GM18868 (cell line): ENCODE measurements around the gene RELCH.

Experiments
- ATAC-seq: cut with Tn5 transposase; IDR thresholded peaks from one replicate; pipeline ENCODE4 v1.9.1; 2021; ENCODE audit warnings: mild to moderate bottlenecking, moderate library complexity; ENCODE audit not compliant: unreplicated experiment

RELCH gene

GRCh38 chr18:62248313-62248712, 61.3 kb downstream of the RELCH start:
- ATAC-seq = no peak

GRCh38 chr18:62249478-62250097, 62.5 kb downstream of the RELCH start:
- no peak for ATAC-seq

GRCh38 chr18:62250475-62250874, 63.4 kb downstream of the RELCH start:
- ATAC-seq = no peak

GRCh38 chr18:62258093-62258492, 71.0 kb downstream of the RELCH start:
- ATAC-seq = no peak

- no peak for ATAC-seq
Observed at GRCh38 chr18:62258616-62259015, 71.6 kb downstream of the RELCH start.

GRCh38 chr18:62262061-62262460, 75.0 kb downstream of the RELCH start:
- ATAC-seq = no peak

- ATAC-seq = no peak
Observed at GRCh38 chr18:62264984-62265383, 77.9 kb downstream of the RELCH start.

GRCh38 chr18:62277045-62277444, 90.0 kb downstream of the RELCH start:
- no peak for ATAC-seq

GRCh38 chr18:62279561-62279960, 92.5 kb downstream of the RELCH start:
- no peak for ATAC-seq

GRCh38 chr18:62280058-62280457, 93.0 kb downstream of the RELCH start:
- ATAC-seq = no peak

- ATAC-seq = no peak
Observed at GRCh38 chr18:62280786-62281185, 93.7 kb downstream of the RELCH start.

GRCh38 chr18:62281684-62282083, 94.6 kb downstream of the RELCH start:
- ATAC-seq = peak; percentile 61

GRCh38 chr18:62282188-62282629, 95.2 kb downstream of the RELCH start:
- no peak for ATAC-seq

- no peak for ATAC-seq
Observed at GRCh38 chr18:62284637-62285036, 97.6 kb downstream of the RELCH start.

- ATAC-seq = no peak
Observed at GRCh38 chr18:62285281-62285680, 98.2 kb downstream of the RELCH start.

- ATAC-seq = peak; percentile 36
Observed at GRCh38 chr18:62287781-62288664, 101.0 kb downstream of the RELCH start.

- peak; percentile 73 for ATAC-seq
Observed at GRCh38 chr18:62288665-62289008, 101.6 kb downstream of the RELCH start.

- peak; percentile 91 for ATAC-seq
Observed at GRCh38 chr18:62289047-62289446, 102.0 kb downstream of the RELCH start.

- ATAC-seq = no peak
Observed at GRCh38 chr18:62294073-62294472, 107.0 kb downstream of the RELCH start.

- ATAC-seq = no peak
Observed at GRCh38 chr18:62300359-62300963, 113.4 kb downstream of the RELCH start.

- no peak for ATAC-seq
Observed at GRCh38 chr18:62301322-62301721, 114.3 kb downstream of the RELCH start.

- peak; percentile 86 for ATAC-seq
Observed at GRCh38 chr18:62312851-62313250, 125.8 kb downstream of the RELCH start.
